CD14-positive monocyte (primary cell): Measurements from ENCODE around the gene DRC7. TPM values are rescaled to one million over a fixed set of nuclear protein-coding genes. Genes with fewer than 3 reads are reported as not detected.

Source experiments
- DNase-seq, 3 donors: peaks; one replicate each; pipeline ENCODE4 v3.0.0-alpha.2; 2011 to 2022
- H2AFZ ChIP-seq: 2 replicates; pipeline ENCODE4 v1.6.0; 2012; ENCODE audit warnings: mild to moderate bottlenecking, low read depth, low read length, inconsistent platforms; ENCODE audit not compliant: insufficient read depth, poor library complexity, severe bottlenecking
- H3K27ac ChIP-seq, 2 donors: 1 replicate in 1 of 2; 2 replicates in 1 of 2; pipeline ENCODE4 v1.5.1; 2012 to 2013; ENCODE audit warnings: low read length in 2 of 2, control low read depth in 1 of 2, inconsistent platforms in 1 of 2, low read depth in 1 of 2, mild to moderate bottlenecking in 1 of 2
- H3K27me3 ChIP-seq, 2 donors: one replicate each; pipeline versions ENCODE4 v1.6.0 to v1.6.1; 2011 to 2013; ENCODE audit warnings: low read length in 2 of 2; ENCODE audit not compliant: control insufficient read depth in 2 of 2, insufficient read depth in 2 of 2
- H3K36me3 ChIP-seq, 2 donors: replicated peaks in 1 of 2; 1 replicate in 1 of 2; 2 replicates in 1 of 2; pipeline versions ENCODE4 v1.5.1 to v1.6.1; 2012 to 2013; ENCODE audit warnings: low read length in 2 of 2, control low read depth in 1 of 2, inconsistent platforms in 1 of 2, mild to moderate bottlenecking in 1 of 2; ENCODE audit not compliant: insufficient read depth in 2 of 2, control insufficient read depth in 1 of 2
- H3K4me1 ChIP-seq, 2 donors: 1 replicate in 1 of 2; 2 replicates in 1 of 2; pipeline versions ENCODE4 v1.5.1 to v1.6.1; 2012 to 2013; ENCODE audit warnings: low read length in 2 of 2, control low read depth in 1 of 2, inconsistent platforms in 1 of 2, mild to moderate bottlenecking in 1 of 2, moderate library complexity in 1 of 2; ENCODE audit not compliant: insufficient read depth in 2 of 2, control insufficient read depth in 1 of 2
- H3K4me2 ChIP-seq: replicated peaks from 2 replicates; pipeline ENCODE3; 2012; ENCODE audit warnings: low read length, moderate library complexity, mild to moderate bottlenecking; ENCODE audit not compliant: poor library complexity, severe bottlenecking; ENCODE audit errors: extremely low read depth
- H3K4me3 ChIP-seq, 3 experiments: fragments of 200-600 bp in 1 of 3; sonication (generic) in 1 of 3; replicated peaks in 1 of 3; 1 replicate in 2 of 3; 2 replicates in 1 of 3; pipeline ENCODE4 v1.5.1; 2011 to 2013; ENCODE audit warnings: low read length in 3 of 3, mild to moderate bottlenecking in 3 of 3, control low read depth in 2 of 3, low read depth in 2 of 3, inconsistent platforms in 1 of 3, moderate library complexity in 1 of 3
- H3K79me2 ChIP-seq: 2 replicates; pipeline ENCODE4 v1.6.0; 2012; ENCODE audit warnings: mild to moderate bottlenecking, control low read depth, inconsistent platforms, low read length, moderate library complexity; ENCODE audit not compliant: insufficient read depth
- H3K9ac ChIP-seq: 2 replicates; pipeline ENCODE4 v1.6.0; 2017; ENCODE audit warnings: low read length, mild to moderate bottlenecking; ENCODE audit not compliant: insufficient read depth, poor library complexity, severe bottlenecking
- H3K9me3 ChIP-seq, 2 donors: replicated peaks in 1 of 2; 1 replicate in 1 of 2; 2 replicates in 1 of 2; pipeline versions ENCODE4 v1.5.1 to v1.6.1; 2012 to 2013; ENCODE audit warnings: low read length in 2 of 2, control low read depth in 1 of 2; ENCODE audit not compliant: control insufficient read depth in 1 of 2, insufficient read depth in 1 of 2
- H4K20me1 ChIP-seq: 2 replicates; pipeline ENCODE4 v1.6.0; 2012; ENCODE audit warnings: mild to moderate bottlenecking, low read length, control low read depth, moderate library complexity; ENCODE audit not compliant: insufficient read depth
- H3K27ac Mint-ChIP-seq, 7 donors: one replicate each; pipeline ENCODE4 v1.8.0; 2020; ENCODE audit warnings: mild to moderate bottlenecking in 7 of 7, mixed read lengths in 7 of 7, moderate library complexity in 6 of 7, inconsistent platforms in 2 of 7
- H3K27me3 Mint-ChIP-seq, 3 donors: one replicate each; pipeline ENCODE4 v1.8.0; 2021 to 2022; ENCODE audit warnings: low read depth in 3 of 3, mild to moderate bottlenecking in 3 of 3, mixed read lengths in 3 of 3, moderate library complexity in 3 of 3, inconsistent platforms in 1 of 3
- H3K36me3 Mint-ChIP-seq, 2 donors: one replicate each; pipeline ENCODE4 v1.8.0; 2020; ENCODE audit warnings: mixed read lengths in 2 of 2, inconsistent platforms in 1 of 2, mild to moderate bottlenecking in 1 of 2
- H3K4me1 Mint-ChIP-seq: one replicate; pipeline ENCODE4 v1.8.0; 2020; ENCODE audit warnings: mild to moderate bottlenecking, mixed read lengths
- H3K4me3 Mint-ChIP-seq, 2 donors: one replicate each; pipeline ENCODE4 v1.8.0; 2020; ENCODE audit warnings: mild to moderate bottlenecking in 2 of 2, mixed read lengths in 2 of 2, moderate library complexity in 1 of 2
- H3K9me3 Mint-ChIP-seq, 7 donors: one replicate each; pipeline ENCODE4 v1.8.0; 2020 to 2022; ENCODE audit warnings: mixed read lengths in 7 of 7, mild to moderate bottlenecking in 6 of 7, moderate library complexity in 6 of 7, inconsistent platforms in 2 of 7
- WGBS: methylation state at CpG from one replicate; pipeline ENCODE4 v1.1.5; 2013; ENCODE audit warnings: missing lambda C conversion rate; ENCODE audit not compliant: insufficient coverage; 5-methylcytosine and 5-hydroxymethylcytosine counted together
- intact Hi-C, 2 donors: fragments of 100-400 bp; cut with micrococcal nuclease; formaldehyde crosslinking; loops; one replicate each; pipeline versions ENCODE4 v1.15.0 to v1.15.1; 2023
- polyA plus RNA-seq, 3 donors: library from polyadenylated mRNA; depleted of rRNA in 1 of 3; unstranded in 2 of 3; stranded (reverse) in 1 of 3; fragments of 300-500 nt in 2 of 3; fragments of >200 nt in 1 of 3; fragmentation: Illumina TruSeq in 2 of 3; gene quantifications; 1 replicate in 2 of 3; 2 replicates in 1 of 3; pipeline ENCODE4 v1.2.3, GENCODE V29; 2012 to 2021
- TF ChIP-seq, protein P1 (sequence below): fragments of 200-600 bp; IDR thresholded peaks from one replicate; pipeline ENCODE4 v1.8.0; 2022; ENCODE audit warnings: antibody characterized with exemption, mild to moderate bottlenecking

DRC7 gene
- polyA plus RNA-seq, 3 donors = 0.11 to 0.41 TPM; not detected in 1

DNA sequence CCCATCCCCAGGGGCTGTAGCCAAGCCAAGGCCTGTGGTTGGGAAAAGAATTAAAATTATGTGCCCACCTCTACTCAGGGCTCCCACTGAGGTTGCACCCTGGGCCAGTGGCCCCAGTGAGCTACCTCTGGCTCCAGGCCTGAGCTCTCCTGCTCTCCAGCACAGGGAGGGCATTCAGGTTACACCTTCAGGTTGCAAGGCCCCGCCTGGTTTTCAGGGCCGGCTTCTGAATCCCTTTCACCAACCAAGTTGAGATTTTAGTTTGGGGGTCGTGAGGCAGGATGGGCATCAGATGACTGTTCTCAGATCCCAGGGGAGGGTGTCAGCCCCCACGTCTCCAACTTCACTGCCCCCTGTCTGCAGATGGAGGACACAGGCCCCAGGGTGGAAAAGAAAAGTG, 33.0 kb downstream of the DRC7 start:
- H3K36me3 ChIP-seq = no peaks in the 10 kb centered on the region
- no peak overlapping the region for H3K27ac Mint-ChIP-seq
- H3K4me3 ChIP-seq = no peak overlapping the region
- no peak overlapping the region for H3K4me3 Mint-ChIP-seq
- H3K9me3 Mint-ChIP-seq = peaks cover 0 to 3% (median 0%) of the 10 kb centered on the region in 7 donors
- H3K9me3 ChIP-seq = no peaks in the 10 kb centered on the region
- no peak overlapping the region for H2AFZ ChIP-seq
- no peak for DNase-seq
- no peaks in the 10 kb centered on the region for H3K79me2 ChIP-seq
- intact Hi-C loops = no loop called here
- H3K27ac ChIP-seq = no peak overlapping the region
- H3K4me2 ChIP-seq = no peak overlapping the region
- H4K20me1 ChIP-seq = no peaks in the 10 kb centered on the region
- H3K4me1 ChIP-seq = peaks cover 0 to 7% of the 10 kb centered on the region in 2 donors
- peaks cover 12% of the 10 kb centered on the region for H3K4me1 Mint-ChIP-seq
- H3K36me3 Mint-ChIP-seq = no peaks in the 10 kb centered on the region
- TF ChIP-seq, protein P1, sequence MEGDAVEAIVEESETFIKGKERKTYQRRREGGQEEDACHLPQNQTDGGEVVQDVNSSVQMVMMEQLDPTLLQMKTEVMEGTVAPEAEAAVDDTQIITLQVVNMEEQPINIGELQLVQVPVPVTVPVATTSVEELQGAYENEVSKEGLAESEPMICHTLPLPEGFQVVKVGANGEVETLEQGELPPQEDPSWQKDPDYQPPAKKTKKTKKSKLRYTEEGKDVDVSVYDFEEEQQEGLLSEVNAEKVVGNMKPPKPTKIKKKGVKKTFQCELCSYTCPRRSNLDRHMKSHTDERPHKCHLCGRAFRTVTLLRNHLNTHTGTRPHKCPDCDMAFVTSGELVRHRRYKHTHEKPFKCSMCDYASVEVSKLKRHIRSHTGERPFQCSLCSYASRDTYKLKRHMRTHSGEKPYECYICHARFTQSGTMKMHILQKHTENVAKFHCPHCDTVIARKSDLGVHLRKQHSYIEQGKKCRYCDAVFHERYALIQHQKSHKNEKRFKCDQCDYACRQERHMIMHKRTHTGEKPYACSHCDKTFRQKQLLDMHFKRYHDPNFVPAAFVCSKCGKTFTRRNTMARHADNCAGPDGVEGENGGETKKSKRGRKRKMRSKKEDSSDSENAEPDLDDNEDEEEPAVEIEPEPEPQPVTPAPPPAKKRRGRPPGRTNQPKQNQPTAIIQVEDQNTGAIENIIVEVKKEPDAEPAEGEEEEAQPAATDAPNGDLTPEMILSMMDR = no peak
- WGBS = 100% methylated on average over 1 of the region's 4 CpGs
- H3K9ac ChIP-seq = no peak overlapping the region
- peaks cover 0 to 5% (median 5%) of the 10 kb centered on the region in 3 donors for H3K27me3 Mint-ChIP-seq
- H3K27me3 ChIP-seq = no peaks in the 10 kb centered on the region

DNA sequence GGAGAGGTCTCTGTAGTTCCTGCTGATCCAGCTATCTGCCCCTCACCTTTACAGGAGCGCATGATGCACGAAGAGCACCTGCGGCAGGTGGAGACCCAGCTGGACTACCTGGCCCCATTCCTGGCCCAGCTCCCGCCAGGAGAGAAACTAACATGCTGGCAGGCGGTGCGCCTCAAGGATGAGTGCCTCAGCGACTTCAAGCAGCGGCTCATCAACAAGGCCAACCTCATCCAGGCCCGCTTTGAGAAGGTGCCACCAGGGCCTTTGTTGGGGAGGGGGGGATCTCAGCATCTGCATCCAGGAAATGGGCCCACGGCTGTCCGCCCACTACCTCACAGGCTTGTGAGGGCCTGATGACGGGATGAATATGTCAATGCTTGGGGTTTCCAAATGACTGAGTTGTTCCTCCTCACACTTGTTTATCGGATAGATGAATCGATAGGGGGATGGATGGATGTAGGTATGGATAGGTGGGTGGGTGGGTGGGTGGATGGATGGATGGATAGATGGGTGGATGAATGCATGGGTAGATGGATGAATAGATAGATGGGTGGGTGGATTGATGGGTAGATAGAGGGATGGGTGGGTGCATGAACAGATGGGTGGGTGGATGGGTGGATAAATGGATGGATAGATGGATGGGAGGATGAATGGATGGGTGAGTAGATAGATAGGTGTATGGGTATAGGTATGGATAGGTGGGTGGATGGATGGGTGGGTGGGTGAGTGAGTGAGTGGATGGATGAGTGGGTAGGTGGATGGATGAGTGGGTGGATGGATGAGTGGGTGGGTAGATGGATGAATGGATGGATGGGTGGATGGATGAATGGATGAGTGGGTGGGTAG, 34.0 kb downstream of the DRC7 start:
- TF ChIP-seq, protein P1 = no peak
- no peak overlapping the region for H3K4me3 Mint-ChIP-seq
- H3K9me3 Mint-ChIP-seq = peaks cover 0 to 5% (median 0%) of the 10 kb centered on the region in 7 donors
- no peak overlapping the region for H3K4me2 ChIP-seq
- H3K27me3 Mint-ChIP-seq = peaks cover 0 to 7% (median 3%) of the 10 kb centered on the region in 3 donors
- H3K27ac Mint-ChIP-seq = no peak overlapping the region
- no peak overlapping the region for H3K9ac ChIP-seq
- no peaks in the 10 kb centered on the region for H3K9me3 ChIP-seq
- no peak overlapping the region for H3K4me3 ChIP-seq
- 97% methylated on average over 5 of the region's 14 CpGs for WGBS
- no peaks in the 10 kb centered on the region for H3K79me2 ChIP-seq
- intact Hi-C loops = no loop called here
- no peaks in the 10 kb centered on the region for H3K27me3 ChIP-seq
- no peak overlapping the region for H3K27ac ChIP-seq
- H3K36me3 ChIP-seq = no peaks in the 10 kb centered on the region
- H2AFZ ChIP-seq = no peak overlapping the region
- no peaks in the 10 kb centered on the region for H4K20me1 ChIP-seq
- H3K4me1 ChIP-seq = peaks cover 0 to 7% of the 10 kb centered on the region in 2 donors
- H3K4me1 Mint-ChIP-seq = peaks cover 12% of the 10 kb centered on the region
- no peak for DNase-seq
- no peaks in the 10 kb centered on the region for H3K36me3 Mint-ChIP-seq
